Measurements from ENCODE around the gene COL25A1.

Gene COL25A1

GRCh38 chr4:108830509-108831244, 471.8 kb downstream of the COL25A1 start:
- no peak for TF ChIP-seq CTCF (IDR thresholded peaks at IDR 0.05; ENCODE audit: insufficient read depth, low read length, missing control alignments)
- POLR2A ChIA-PET: no interaction called here
- no peak for DNase-seq (ENCODE audit: low read depth, low spot score)
- CTCF ChIA-PET: interaction anchor here (0.7 to 1.6 kb wide), 2 partner anchors 485 to 575 kb away, joined by 3 to 6 read pairs; no protein-coding TSS in a partner anchor
- no peak overlapping the region for H3K4me3 ChIP-seq (ENCODE audit: low read depth, low read length)

GRCh38 chr4:108829966-108830492, 472.4 kb downstream of the COL25A1 start:
- ChIA-PET CTCF (interaction anchor here (1.1 to 1.6 kb wide), 2 partner anchors 10 to 576 kb away, joined by 4 to 6 read pairs; no protein-coding TSS in a partner anchor), POLR2A (no interaction called here)
- no peak for DNase-seq (ENCODE audit: low read depth, low spot score)
- no peak overlapping the region for H3K4me3 ChIP-seq (ENCODE audit: low read depth, low read length)
- no peak for TF ChIP-seq CTCF (IDR thresholded peaks at IDR 0.05; ENCODE audit: insufficient read depth, low read length, missing control alignments)

GRCh38 chr4:108828620-108829019, 473.8 kb downstream of the COL25A1 start:
- CTCF ChIA-PET: no interaction called here
- H3K4me3 ChIP-seq (ENCODE audit: low read depth, low read length): no peak overlapping the region
- POLR2A ChIA-PET: no interaction called here
- DNase-seq (ENCODE audit: low read depth, low spot score): no peak
- TF ChIP-seq CTCF (IDR thresholded peaks at IDR 0.05; ENCODE audit: insufficient read depth, low read length, missing control alignments): no peak

- POLR2A ChIA-PET: no interaction called here
- CTCF ChIA-PET: interaction anchor here (1.0 kb wide), 1 partner anchor 8 kb away, joined by 4 read pairs; no protein-coding TSS in a partner anchor
- DNase-seq (ENCODE audit: low read depth, low spot score): no peak
- no peak overlapping the region for H3K4me3 ChIP-seq (ENCODE audit: low read depth, low read length)
- TF ChIP-seq CTCF (IDR thresholded peaks at IDR 0.05; ENCODE audit: insufficient read depth, low read length, missing control alignments): no peak
These were observed 476.7 kb downstream of the COL25A1 start for GRCh38 chr4:108825737-108826136.

GRCh38 chr4:108821351-108821930, 481.0 kb downstream of the COL25A1 start:
- DNase-seq (ENCODE audit: low read depth, low spot score): no peak
- TF ChIP-seq CTCF (IDR thresholded peaks at IDR 0.05; ENCODE audit: insufficient read depth, low read length, missing control alignments): no peak
- ChIA-PET CTCF (interaction anchor here (1.1 to 1.9 kb wide), 4 partner anchors 11 to 612 kb away, joined by 3 to 4 read pairs (median 4); partner anchors contain the start of gene SEC24B), POLR2A (interaction anchor here (1.0 kb wide), 1 partner anchor 194 kb away, joined by 3 read pairs; no protein-coding TSS in a partner anchor)
- H3K4me3 ChIP-seq (ENCODE audit: low read depth, low read length): no peak overlapping the region
